PFSK-1 (cell line): ENCODE data around the gene FGF14.

Experiments
- FOXP2 ChIP-seq: optimal IDR thresholded peaks from 2 replicates; pipeline ENCODE3; 2011; ENCODE audit warnings: borderline replicate concordance, control low read depth, inconsistent platforms; ENCODE audit not compliant: insufficient read depth; ENCODE audit errors: extremely low read length, extremely low read depth
- POLR2AphosphoS5 ChIP-seq: IDR thresholded peaks from 2 replicates; pipeline ENCODE4 v1.6.1; 2012; ENCODE audit warnings: low read depth, mild to moderate bottlenecking, control low read depth, low read length, moderate library complexity
- SIN3A ChIP-seq: IDR thresholded peaks from 2 replicates; pipeline ENCODE4 v1.6.1; 2012; ENCODE audit warnings: mild to moderate bottlenecking, low read length, moderate library complexity, borderline replicate concordance; ENCODE audit not compliant: insufficient read depth
- TAF1 ChIP-seq: IDR thresholded peaks from 2 replicates; pipeline ENCODE4 v1.6.1; 2012; ENCODE audit warnings: low read length, control low read depth, borderline replicate concordance; ENCODE audit not compliant: insufficient read depth
- TF ChIP-seq, protein P1 (sequence below), 2 experiments: IDR thresholded peaks; 2 replicates each; pipeline versions ENCODE4 v1.6.1 to v1.8.0; 2011 to 2012; ENCODE audit warnings: low read depth in 2 of 2, low read length in 2 of 2, control low read depth in 1 of 2, inconsistent platforms in 1 of 2, mild to moderate bottlenecking in 1 of 2, moderate library complexity in 1 of 2; ENCODE audit not compliant: insufficient read depth in 1 of 2

Gene FGF14

GRCh38 chr13:102187313-102187712, 214.5 kb downstream of the FGF14 start:
- no peak for TF ChIP-seq SIN3A
- no peak for TF ChIP-seq TAF1
- TF ChIP-seq POLR2AphosphoS5 = no peak
- no peak for TF ChIP-seq FOXP2
- TF ChIP-seq, protein P1, sequence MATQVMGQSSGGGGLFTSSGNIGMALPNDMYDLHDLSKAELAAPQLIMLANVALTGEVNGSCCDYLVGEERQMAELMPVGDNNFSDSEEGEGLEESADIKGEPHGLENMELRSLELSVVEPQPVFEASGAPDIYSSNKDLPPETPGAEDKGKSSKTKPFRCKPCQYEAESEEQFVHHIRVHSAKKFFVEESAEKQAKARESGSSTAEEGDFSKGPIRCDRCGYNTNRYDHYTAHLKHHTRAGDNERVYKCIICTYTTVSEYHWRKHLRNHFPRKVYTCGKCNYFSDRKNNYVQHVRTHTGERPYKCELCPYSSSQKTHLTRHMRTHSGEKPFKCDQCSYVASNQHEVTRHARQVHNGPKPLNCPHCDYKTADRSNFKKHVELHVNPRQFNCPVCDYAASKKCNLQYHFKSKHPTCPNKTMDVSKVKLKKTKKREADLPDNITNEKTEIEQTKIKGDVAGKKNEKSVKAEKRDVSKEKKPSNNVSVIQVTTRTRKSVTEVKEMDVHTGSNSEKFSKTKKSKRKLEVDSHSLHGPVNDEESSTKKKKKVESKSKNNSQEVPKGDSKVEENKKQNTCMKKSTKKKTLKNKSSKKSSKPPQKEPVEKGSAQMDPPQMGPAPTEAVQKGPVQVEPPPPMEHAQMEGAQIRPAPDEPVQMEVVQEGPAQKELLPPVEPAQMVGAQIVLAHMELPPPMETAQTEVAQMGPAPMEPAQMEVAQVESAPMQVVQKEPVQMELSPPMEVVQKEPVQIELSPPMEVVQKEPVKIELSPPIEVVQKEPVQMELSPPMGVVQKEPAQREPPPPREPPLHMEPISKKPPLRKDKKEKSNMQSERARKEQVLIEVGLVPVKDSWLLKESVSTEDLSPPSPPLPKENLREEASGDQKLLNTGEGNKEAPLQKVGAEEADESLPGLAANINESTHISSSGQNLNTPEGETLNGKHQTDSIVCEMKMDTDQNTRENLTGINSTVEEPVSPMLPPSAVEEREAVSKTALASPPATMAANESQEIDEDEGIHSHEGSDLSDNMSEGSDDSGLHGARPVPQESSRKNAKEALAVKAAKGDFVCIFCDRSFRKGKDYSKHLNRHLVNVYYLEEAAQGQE (IDR thresholded peaks at IDR 0.05; ENCODE audit: insufficient read depth in 1 of 2, low read depth in 2 of 2, low read length in 2 of 2) = no peak

GRCh38 chr13:102185375-102185984, 216.4 kb downstream of the FGF14 start:
- TF ChIP-seq SIN3A = no peak
- TF ChIP-seq, protein P1 (IDR thresholded peaks at IDR 0.05; ENCODE audit: insufficient read depth in 1 of 2, low read depth in 2 of 2, low read length in 2 of 2) = no peak
- TF ChIP-seq TAF1 = no peak
- TF ChIP-seq FOXP2 = no peak
- TF ChIP-seq POLR2AphosphoS5 = no peak

DNA sequence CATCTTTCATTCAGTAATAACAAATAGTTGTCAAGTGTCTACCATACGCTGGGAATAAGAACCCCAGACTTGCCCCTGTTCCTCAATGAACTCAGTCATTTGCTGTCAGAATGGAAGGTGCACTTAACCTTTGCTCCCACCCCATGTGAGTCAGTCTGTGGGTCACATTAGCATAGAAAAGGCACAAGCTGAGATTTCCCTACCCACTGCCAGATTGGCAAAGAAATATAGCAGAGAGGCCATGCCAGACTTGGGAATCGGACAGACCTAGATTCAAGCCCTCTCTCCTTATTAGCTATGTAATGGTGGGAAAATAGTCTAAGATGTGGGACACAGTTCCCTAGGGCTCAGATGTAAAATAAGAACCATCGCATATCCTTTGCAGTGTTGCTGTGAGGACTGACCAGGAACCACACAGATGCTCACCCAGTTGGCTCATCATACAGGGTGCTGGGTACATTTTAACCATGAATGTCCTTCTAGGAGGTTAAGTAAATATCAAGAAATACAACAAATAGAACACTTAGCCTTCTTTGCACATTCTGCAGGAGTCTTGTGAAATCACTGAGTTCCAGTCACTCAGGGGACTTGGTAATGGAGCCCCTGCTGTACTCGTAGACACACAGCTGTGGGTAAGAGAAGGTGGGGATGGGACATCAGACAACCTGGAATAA, 218.2 kb downstream of the FGF14 start:
- TF ChIP-seq POLR2AphosphoS5 = no peak
- no peak for TF ChIP-seq SIN3A
- no peak for TF ChIP-seq FOXP2
- no peak for TF ChIP-seq TAF1
- TF ChIP-seq, protein P1 (IDR thresholded peaks at IDR 0.05; ENCODE audit: insufficient read depth in 1 of 2, low read depth in 2 of 2, low read length in 2 of 2) = no peak

- no peak for TF ChIP-seq TAF1
- TF ChIP-seq, protein P1 (IDR thresholded peaks at IDR 0.05; ENCODE audit: insufficient read depth in 1 of 2, low read depth in 2 of 2, low read length in 2 of 2) = no peak
- no peak for TF ChIP-seq FOXP2
- TF ChIP-seq SIN3A = no peak
- TF ChIP-seq POLR2AphosphoS5 = no peak
These were observed 219.7 kb downstream of the FGF14 start for GRCh38 chr13:102182170-102182569.
